OCI-LY3 (cell line): ENCODE measurements around the gene CCBE1.

Experiments
- EZH2phosphoT487 ChIP-seq: fragments of 200-600 bp; shearing (Covaris generic); IDR thresholded peaks from 2 replicates; pipeline ENCODE4 v1.6.1; 2018; ENCODE audit warnings: antibody characterized with exemption, mixed run types, low read depth
- TF ChIP-seq, protein P1 (sequence below): fragments of 200-600, 300-600 bp; sonication (generic); IDR thresholded peaks from 2 replicates; pipeline ENCODE4 v1.5.1; 2014; ENCODE audit warnings: antibody characterized with exemption, low read length, low read depth

DNA sequence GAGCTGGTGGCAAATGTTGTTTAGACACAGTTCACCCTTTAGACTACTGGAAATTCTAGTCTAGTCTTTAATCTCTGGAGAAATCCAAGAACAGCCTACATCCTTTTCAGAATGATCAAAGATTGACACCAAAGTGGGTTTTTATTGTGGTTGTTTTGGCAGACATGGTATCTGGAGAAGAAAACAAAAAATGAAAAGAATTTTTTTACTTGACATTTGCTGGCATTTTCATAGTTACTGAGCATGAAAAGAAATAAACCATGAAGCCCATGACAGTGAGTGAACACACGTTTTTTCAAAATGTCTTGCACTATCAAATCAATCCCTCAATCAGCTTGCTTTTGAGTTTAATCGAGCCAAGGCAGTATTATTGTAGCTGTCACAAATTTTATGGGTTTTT lies 125.3 kb downstream of the CCBE1 start:
- TF ChIP-seq, protein P1, sequence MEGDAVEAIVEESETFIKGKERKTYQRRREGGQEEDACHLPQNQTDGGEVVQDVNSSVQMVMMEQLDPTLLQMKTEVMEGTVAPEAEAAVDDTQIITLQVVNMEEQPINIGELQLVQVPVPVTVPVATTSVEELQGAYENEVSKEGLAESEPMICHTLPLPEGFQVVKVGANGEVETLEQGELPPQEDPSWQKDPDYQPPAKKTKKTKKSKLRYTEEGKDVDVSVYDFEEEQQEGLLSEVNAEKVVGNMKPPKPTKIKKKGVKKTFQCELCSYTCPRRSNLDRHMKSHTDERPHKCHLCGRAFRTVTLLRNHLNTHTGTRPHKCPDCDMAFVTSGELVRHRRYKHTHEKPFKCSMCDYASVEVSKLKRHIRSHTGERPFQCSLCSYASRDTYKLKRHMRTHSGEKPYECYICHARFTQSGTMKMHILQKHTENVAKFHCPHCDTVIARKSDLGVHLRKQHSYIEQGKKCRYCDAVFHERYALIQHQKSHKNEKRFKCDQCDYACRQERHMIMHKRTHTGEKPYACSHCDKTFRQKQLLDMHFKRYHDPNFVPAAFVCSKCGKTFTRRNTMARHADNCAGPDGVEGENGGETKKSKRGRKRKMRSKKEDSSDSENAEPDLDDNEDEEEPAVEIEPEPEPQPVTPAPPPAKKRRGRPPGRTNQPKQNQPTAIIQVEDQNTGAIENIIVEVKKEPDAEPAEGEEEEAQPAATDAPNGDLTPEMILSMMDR, result no peak
- no peak for TF ChIP-seq EZH2phosphoT487
